SK-N-MC (cell line): ENCODE measurements around the gene PRDM15.

Source experiments
- EZH2 ChIP-seq: fragments of 200-600 bp; sonication (generic); IDR thresholded peaks from one replicate; pipeline ENCODE4 v1.6.1; 2017; ENCODE audit warnings: antibody characterized with exemption
- POLR2AphosphoS5 ChIP-seq: IDR thresholded peaks from 2 replicates; pipeline ENCODE4 v1.6.1; 2012; ENCODE audit warnings: mild to moderate bottlenecking, low read depth, low read length, borderline replicate concordance

GRCh38 chr21:41835711-41836154, 43.4 kb downstream of the PRDM15 start:
- TF ChIP-seq EZH2 (no peak), POLR2AphosphoS5 (no peak)
